NCI-H1694 treated with DMSO at 0.1 percent for 48 hours (cell line): ENCODE measurements around the gene CHST14.
A peak's percentile ranks its signal among the peaks of the same experiment; 100 is the strongest.

Experiments
- DNase-seq: peaks from one replicate; lab custom pipeline; 2025; lab: John Stamatoyannopoulos, UW

Gene CHST14

GRCh38 chr15:40463279-40463678, 7.5 kb upstream of the CHST14 start:
- DNase-seq: no peak

DNA sequence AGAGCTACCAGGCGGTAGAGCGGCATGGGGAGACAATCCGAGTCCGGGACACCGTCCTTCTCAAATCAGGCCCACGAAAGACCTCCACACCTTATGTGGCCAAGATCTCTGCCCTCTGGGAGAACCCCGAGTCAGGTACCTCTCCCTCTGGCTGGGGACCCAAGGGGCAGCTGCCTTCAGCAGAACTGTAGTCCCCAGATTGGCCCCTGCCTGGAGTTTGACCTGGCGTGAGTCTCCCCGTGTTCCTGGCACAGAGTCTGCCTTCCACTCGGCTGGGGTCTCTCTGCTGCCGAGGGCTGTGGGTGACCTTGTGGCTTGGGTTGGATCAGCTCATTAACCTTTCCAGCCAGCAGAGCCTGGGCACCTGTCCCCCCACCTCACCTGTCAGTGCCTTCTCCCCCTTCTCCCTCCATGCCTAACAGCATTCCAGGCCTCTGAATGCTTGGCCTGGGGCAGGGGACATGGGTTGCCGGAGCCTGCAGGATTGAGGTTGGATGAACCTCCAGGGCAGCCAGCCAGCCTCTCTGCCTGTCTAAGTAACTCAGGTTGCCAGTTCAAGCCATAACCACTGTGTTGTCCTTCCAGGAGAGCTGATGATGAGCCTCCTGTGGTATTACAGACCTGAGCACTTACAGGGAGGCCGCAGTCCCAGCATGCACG, 6.8 kb upstream of the CHST14 start:
- DNase-seq: no peak

DNA sequence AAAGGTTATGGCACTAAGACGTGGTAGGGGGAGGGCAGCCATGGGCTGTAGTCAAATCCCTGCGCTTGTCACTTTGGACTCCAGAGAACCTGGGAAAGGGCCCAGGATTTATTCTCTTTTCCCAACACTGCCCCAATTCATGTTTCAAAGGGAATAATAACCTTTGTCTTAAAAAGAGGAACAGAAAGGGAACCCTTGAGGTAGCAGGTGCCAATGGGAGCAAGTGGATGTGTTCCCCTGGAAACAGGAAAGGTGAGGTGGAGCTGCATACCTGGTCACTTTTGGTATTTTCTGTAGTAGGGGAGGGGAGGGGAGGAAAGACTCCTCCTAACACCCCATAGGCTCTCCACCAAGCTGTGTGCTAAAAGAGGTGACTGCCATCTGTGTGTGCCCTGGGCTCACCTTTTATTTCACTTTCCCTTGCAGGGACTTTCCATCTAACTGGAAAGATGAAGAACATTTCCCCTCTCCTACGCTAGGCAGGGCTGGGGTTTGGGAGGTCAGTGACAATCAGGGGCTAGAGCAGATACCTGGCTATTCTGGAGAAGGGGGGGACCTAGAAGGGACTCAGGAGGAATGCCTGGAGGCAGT, 6.1 kb upstream of the CHST14 start:
- no peak for DNase-seq

GRCh38 chr15:40465939-40466338, 4.8 kb upstream of the CHST14 start:
- DNase-seq: no peak

DNA sequence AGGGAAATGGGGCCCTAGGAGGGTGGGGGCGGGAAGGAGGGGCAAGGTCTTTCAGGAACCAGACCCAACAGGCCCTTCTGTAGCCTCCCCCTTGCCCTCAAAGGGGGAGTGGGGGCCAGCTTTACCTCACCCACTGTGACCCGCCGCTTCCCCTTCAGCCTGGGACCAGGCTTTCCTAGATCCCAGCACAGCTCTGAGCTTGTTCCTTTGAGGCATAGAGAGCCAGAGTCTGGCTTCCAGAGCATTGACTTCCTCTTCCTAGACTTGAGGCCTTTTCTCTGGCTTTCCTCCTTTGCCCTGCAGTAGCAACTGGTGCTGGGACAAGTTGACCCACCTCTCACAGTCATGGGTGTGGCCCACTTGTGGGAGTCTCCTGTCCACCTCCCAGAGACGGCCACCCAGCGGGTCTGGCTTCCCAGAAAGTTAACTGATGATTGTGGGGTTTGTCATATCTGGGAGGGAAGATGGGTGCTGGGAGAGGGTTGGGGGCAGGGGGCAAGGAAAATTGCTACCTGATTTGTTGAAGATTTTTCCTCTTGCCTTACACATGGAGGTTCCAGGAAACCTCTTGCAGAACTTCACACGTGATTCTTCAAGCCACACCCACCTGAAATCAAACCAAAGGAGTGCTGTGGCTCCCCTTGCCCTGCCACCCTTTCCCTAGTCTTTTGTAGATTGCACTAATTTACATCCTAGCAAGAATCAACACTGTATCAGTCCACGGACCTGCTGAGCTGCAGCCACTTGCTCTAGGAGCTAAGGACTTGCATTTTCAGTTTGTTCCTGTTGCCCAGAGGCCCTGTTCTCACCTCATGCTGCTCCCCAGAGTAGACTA, 4.1 kb upstream of the CHST14 start:
- DNase-seq: no peak

- DNase-seq: no peak
Measured at GRCh38 chr15:40467261-40467615, 3.5 kb upstream of the CHST14 start.

DNA sequence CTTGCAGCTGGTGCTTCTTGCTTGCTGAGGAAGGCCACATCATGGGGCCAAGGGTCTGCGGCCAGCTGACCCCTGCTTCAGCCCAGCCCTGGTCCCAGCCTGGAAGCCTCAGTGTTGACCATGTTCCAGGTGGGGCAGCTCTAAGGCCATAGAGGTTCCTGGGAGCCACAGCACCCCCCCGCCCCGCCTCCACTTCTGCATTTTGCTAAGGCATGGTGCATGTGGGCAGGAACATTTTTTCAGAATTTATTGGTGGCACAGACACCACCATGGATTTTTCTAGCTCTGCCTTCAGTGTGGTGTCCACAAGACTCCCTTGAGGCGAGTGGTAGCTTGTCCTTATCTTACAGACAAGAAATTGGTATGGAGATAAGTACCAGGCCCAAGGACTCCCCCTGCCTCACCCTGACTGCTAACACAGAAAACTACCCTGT, 1.9 kb upstream of the CHST14 start:
- no peak for DNase-seq

DNA sequence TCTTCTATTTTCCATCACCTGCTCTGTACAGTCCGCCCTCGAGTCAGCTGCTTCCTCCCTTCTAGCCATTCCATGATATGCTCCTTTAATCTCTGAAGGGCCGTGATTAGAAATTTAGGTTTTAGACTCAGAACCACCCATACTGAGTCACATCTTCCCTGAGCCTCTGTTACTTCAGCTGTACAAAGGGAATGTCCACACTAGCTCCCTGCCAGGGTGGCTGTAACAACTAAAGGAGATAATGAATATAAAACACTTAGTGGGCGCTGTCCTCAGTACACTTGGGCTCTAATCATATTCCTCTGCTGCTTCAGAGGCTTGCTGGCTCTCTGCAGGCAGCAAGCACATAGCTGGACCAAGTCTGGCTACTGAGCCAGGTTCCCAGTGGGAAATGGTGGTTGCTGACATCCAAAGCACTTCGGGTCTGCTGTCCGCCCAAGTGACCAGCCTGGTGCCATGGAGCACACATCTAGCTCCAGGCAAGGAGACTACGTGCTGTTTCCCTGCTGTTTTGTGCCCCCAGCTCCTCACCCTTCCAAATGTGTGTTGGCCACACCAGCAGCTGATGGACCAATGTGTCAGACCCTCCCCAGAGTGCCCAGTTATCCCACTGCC, 901 bp upstream of the CHST14 start:
- no peak for DNase-seq

GRCh38 chr15:40471105-40471807, 472 bp downstream of the CHST14 start:
- no peak for DNase-seq

DNA sequence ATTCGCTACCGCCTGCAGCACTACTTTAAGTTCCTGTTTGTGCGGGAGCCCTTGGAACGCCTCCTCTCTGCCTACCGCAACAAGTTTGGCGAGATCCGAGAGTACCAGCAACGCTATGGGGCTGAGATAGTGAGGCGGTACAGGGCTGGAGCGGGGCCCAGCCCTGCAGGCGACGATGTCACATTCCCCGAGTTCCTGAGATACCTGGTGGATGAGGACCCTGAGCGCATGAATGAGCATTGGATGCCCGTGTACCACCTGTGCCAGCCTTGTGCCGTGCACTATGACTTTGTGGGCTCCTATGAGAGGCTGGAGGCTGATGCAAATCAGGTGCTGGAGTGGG, 995 bp downstream of the CHST14 start:
- DNase-seq: no peak

DNA sequence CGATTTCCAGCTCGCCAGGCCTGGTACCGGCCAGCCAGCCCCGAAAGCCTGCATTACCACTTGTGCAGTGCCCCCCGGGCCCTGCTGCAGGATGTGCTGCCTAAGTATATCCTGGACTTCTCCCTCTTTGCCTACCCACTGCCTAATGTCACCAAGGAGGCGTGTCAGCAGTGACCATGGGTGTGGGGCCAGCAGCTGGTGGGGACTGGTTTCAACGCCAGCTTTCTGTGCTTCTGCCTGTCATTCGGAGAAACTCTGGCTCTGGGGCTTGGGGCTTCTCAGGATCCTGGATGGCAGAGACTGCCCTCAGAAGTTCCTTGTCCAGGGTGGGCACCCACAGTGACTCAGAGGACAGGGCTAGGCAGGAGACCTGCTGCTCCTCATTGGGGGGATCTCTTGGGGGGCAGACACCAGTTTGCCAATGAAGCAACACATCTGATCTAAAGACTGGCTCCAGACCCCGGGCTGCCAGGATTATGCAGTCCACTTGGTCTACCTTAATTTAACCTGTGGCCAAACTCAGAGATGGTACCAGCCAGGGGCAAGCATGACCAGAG, 1.5 kb downstream of the CHST14 start:
- DNase-seq: no peak

- no peak for DNase-seq
Measured at GRCh38 chr15:40474581-40474980, 3.8 kb downstream of the CHST14 start.

DNA sequence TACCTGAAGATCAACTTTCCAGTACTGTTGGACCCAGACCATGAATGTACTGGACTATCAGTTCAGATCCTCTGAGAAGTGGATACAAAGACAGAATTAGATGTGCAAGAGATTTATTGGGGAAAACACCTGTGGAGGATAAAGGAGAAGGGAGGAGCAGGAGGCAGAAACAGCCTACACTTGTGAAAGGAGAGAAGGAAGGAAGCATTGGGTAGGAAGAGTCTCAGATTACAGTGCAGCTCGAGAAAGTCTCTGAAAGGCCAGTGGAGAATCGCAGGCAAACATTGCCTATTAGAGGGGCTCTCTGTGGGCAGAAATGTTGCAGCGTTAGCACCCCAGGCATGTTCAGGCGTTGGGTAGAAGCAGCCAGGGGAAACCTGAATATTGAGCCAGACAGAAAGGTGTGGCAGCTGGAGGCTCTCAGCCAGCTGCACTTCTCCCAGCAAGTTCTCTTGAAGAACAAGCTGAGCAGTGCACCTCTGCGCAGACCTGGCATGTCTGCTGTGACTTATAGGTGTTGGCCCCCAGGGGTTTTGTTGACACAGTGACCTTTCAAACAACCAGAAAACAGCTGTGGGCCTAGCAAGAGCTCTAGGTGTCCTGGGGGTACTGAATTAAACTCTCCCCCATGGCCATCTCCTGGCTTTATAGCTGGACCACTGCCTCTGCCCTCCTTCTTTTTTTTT, 7.0 kb downstream of the CHST14 start:
- DNase-seq: no peak

DNA sequence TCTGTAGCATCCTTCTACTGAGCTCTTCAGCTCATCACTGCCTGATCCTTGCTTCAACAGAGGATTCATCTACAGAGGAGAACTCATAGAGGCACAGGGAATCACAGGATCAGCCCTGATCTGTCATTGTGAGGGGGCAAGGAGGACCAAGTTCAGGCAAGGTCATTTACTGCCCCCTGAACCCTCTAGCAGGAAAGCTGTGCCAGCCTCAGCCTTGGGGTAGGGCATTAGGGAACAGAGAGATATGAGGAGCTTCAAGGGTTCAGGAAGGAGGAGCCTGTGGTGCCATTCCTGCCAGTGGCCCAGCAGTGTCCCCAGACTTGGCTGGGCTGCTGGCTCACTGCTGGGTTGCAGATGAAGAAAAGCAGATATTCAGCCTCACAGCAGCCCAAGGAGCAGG, 8.2 kb downstream of the CHST14 start:
- no peak for DNase-seq

DNA sequence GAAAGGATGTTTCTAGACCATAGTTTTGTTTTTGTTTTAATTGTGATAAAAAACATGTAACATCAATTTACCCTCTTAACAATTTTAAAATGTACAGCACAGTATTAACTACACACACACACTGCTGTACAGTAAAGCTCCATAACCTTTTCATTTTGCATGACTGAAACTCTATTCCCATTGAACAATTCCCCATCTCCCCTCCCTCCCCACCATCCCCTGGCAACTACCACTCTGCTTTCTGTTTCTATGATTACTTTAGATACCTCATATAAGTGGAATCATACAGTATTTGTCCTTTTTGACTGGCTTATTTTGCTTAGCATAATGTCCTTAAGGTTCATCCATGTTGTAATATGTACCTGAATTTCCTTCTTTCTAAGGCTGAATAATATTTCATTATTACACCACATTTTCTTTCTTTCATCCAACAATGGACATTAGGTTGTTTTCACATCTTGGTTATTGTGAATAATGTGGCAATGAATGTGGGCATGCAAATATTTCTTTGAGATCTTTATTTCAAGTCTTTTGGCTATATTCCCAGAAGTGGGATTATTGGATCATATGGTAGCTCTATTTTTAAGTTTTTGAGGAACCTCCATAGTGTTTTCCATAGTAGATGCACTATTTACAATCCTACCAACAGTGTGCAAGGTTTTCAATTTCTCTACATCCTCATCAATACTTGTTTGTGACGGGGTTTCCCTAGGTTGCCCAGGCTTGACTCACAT, 10.7 kb downstream of the CHST14 start:
- DNase-seq: no peak

DNA sequence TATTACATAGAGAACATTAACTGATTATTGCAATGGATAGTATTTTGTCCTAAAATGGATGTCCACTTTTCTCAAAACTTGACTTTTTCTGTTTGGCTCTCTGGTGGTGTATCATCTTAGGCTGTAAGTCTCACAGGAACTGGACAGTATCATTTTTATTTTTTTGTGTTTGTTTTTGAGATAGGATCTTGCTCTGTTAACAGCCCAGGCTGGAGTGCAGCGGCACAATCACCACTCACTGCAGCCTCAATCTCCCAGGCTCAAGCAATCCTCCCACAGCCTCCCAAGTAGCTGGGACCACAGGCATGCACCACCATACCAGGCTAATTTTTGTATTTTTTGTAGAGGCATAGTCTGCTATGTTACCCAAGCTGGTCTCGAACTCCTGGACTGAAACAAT, 13.1 kb downstream of the CHST14 start:
- DNase-seq: no peak

GRCh38 chr15:40486066-40486770, 15.4 kb downstream of the CHST14 start:
- DNase-seq: no peak

- DNase-seq: peak; percentile 19
Measured at GRCh38 chr15:40487816-40488682, 17.3 kb downstream of the CHST14 start.
